NCI-H1436 treated with DMSO at 0.1 percent for 48 hours (cell line): Measurements from ENCODE around the gene RBMXL3.
"Not testable (repeated sequence)": the region's sequence is repeated elsewhere in the genome, so short reads cannot be mapped to it uniquely, and the experiment has no call there.

Experiments used
- DNase-seq: peaks from one replicate; lab custom pipeline; 2025; lab: John Stamatoyannopoulos, UW

The RBMXL3 gene

DNA sequence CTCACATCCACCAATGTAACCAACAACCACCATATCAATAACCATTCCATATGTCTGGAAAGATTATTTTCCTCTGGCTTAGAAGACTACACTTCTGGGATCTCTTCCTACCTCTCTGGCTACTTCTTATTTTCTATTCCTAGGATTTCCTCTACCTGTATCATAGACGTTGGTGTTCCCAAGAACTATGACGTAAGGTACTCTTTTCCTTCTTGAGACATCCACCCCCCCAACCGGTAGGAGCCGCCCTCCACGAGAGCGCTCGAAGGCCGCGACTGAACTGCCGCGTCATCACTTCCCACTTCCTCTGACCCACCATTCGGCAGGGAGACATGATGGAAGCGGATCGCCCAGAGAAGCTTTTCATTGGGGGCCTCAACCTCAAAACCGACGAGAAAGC lies at the start of gene RBMXL3:
RBMXL3 (plus strand) TSS at position 301 of the 400 bp plus-strand sequence; CDS start at position 333, 32 bp downstream.
- DNase-seq, result no peak

DNA sequence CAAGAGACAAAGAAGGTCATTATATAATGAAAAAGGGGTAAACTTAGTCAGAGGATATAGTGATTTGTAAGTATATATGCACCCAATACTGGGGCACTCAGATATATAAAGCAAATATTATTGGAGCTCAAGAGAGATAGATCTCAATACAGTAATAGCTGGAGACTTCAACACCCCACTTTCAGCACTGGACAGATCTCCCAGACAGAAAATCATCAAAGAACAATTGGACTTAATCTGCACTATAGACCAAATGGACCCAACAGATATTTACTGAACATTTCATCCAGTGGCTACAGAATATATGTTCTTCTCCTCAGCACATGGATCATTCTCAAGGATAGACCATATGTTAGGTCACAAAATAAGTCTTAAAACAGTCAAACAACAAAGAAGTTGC lies 47.2 kb upstream of the RBMXL3 start:
- no peak for DNase-seq

DNA sequence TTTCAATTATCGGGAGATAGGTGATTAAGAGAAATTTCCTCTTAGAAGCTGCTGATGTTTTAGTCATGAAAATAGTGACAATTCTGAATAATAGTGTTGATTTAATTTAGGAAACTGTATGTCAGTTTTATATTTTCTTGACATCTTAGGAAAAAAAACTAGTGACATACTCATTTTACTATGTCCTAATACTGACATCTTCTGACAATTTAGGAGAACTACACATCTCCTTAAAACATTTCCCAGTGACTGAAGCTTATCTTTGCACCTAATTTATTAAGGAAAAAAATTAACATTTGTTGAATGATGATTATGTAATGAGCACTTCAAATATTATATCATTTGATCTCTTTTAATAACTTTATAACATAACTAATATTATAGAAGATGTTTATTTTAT lies 42.0 kb upstream of the RBMXL3 start:
- no peak for DNase-seq

DNA sequence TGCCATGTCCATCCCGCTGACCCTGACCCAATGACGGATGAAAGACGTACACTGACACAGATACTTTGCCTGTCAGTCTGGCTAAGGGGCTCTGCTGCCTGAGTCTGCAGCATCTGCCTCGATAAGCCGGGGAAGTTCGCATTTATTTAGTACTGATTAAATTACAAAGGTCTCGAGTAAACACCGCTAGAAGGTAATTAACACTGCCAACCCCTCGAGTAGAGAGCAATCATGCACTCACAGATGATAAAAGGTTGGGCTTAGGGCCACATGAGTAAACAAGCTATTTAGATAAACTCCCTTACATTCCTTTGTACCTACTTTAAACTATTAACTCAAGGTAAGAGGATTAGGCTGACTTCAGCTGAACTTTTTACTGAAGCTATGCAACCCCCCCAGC lies 16.0 kb upstream of the RBMXL3 start:
- DNase-seq, result no peak

- no peak for DNase-seq
Observed at GRCh38 chrX:115174548-115174947, 14.7 kb upstream of the RBMXL3 start.

GRCh38 chrX:115177932-115178331 lies 11.3 kb upstream of the RBMXL3 start:
- no peak for DNase-seq

DNA sequence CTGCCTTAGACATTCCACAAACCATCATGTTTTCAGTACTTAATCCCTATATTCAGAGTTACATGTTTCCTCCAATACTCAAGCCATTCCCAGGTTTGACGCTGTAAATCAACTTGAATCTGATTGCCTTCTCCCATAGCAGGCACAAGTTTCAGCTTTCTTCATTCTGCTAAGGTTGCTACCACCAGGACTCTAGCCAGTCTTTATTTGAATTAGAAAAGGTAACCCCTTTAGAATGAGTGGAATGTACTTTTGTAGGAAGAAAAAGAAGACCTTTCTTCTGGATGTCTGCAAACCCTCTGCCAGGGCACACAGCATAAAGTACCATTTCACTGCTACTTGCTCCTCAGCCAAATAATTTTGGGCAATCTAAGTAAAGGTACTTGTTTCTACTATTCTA lies 10.7 kb upstream of the RBMXL3 start:
- no peak for DNase-seq

DNA sequence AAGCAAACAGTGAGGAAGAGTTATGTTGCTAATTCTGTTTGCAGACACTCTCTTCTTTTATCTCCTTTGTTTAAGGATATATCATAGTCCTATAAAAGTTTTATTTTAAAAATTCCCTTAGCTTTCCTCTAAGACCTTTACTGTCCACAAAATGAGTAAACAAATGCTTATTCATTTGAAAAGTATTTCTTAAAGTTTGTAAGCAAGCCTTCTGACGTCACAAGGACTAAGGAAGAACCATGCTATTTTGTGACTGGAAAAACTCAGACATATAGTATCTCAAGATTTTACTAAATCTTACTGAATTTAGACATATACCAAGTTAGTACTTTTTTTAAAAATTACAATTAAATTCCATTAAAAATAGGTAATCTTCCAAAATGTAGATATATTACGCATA lies 5.2 kb upstream of the RBMXL3 start:
- no peak for DNase-seq

GRCh38 chrX:115189646-115190635 lies 731 bp downstream of the RBMXL3 start:
- no peak for DNase-seq

GRCh38 chrX:115190636-115191489 lies 1.7 kb downstream of the RBMXL3 start:
- no peak for DNase-seq

- no peak for DNase-seq
Observed at GRCh38 chrX:115191490-115192243, 2.5 kb downstream of the RBMXL3 start.

DNA sequence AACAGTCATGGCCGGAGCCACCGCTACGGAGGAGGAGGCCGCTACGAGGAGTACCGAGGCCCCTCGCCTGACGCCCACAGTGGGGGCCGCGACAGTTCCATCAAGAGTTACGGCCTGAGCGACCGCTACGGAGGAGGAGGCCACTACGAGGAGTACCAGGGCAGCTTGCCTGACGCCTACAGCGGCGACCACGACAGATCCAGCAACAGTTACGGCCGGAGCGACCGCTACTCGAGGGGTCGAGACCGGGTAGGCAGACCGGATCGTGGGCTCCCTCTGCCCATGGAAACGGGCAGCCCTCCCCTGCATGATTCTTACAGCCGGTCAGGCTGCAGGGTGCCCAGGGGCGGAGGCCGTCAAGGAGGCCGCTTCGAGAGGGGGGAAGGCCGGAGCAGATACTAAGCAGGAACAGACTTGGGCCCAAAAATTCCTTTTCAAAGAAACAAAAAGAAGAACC lies 3.1 kb downstream of the RBMXL3 start:
- DNase-seq, result no peak

DNA sequence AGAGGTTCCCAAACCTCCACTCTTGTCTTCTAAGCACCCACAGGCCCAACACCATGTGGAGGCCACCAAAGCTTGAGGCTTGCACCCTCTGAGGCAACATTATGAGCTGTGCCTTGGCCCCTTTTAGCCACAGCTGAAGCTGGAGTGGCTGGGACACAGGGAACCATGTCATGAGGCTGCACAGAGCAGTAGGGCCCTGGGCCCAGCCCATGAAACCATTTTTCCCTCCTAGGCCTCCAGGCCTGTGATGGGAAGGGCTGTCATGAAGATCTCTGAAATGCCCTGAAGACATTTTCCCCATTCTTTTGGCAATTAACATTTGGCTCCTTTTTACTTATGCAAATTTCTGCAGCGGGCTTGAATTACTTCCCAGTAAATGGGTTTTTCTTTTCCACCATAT lies 14.8 kb downstream of the RBMXL3 start:
- no peak for DNase-seq

- DNase-seq, result not testable (repeated sequence)
Observed at GRCh38 chrX:115209547-115209946, 20.3 kb downstream of the RBMXL3 start.

DNA sequence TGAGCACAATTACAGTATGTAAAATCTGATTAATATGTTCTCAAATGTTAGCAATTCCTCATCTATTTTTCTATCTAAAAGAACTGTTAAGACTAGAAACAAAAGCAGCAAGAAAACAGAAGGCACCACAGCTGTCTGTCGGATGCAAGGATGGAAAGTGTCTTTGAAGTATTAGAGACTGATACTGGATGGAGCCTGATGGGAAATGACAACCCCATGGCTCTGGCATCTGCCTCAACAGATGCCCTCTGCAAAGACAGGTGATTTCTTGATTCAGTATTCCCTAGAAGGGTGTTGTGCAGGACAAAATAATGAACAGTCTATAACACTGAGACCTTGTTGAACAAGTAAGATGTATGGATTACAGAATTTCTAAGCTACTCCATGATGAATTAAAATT lies 24.9 kb downstream of the RBMXL3 start:
- DNase-seq, result no peak

- DNase-seq, result no peak
Observed at GRCh38 chrX:115214605-115215004, 25.4 kb downstream of the RBMXL3 start.

DNA sequence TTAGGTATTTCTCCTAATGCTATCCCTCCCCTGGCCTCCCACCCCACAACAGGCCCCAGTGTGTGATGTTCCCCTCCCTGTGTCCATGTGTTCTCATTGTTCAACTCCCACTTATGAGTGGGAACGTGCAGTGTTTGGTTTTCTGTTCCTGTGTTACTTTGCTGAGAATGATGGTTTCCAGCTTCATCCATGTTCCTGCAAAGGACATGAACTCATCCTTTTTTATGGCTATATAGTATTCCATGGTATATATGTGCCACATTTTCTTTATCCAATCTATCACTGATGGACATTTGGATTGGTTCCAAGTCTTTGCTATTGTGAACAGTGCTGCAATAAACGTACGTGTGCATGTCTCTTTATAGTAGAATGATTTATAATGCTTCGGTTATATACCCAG lies 28.1 kb downstream of the RBMXL3 start:
- not testable (repeated sequence) for DNase-seq

- DNase-seq, result no peak
Observed at GRCh38 chrX:115226929-115227328, 37.7 kb downstream of the RBMXL3 start.

DNA sequence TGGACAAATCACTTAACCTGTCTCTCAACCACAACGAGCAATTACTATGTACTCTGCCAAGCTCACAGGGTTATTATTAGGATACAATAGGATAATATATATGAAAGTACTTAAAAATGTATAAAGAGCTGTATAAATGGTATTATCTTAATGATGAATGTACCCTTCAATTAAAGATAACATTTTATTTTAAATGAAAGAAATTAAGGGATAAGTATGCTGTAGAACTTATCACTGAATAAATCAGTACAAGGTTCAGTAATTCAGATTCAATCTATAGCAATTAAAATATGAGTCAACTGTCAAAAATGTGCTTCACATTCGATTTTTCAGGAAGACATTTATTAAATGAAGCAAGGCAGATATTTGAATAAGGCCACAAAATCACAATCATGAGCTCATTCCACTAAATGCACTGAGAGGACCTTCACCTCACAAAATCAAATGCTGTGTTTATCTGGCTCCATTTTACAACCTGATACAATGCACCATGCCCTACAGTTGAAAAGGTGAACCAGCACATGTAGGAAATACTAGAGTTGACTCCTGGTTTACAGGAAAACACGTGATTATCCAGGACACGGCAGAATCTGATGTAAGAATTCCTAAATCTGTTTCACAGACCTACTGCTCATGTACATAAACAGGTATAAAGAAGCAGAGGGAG lies 40.3 kb downstream of the RBMXL3 start:
- DNase-seq, result no peak

DNA sequence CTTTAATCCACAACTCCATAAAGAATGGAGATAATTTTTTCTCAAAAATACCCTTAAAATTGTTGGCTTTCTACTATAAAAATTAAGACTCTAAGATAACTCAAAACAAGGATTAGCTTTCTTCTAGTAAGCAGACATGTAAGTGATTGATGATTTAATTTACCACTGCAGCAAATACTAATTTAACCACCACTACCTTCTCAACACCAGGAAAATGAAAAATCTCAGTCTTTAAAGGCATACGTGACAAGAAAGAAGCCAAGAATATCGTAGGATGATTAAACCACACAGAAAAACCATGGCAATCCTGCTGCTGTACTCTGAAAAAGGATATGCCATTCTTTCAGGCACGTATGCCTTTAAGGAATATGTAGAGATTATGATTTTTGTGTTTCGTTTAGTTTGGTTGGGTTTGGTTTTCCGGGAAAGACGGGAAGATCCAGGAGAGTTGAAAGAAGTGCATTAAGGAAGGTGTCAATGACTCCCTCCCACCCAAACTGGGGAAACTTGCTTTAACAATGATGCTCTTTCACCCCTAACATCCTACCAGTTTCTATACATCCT lies 43.8 kb downstream of the RBMXL3 start:
- no peak for DNase-seq
